Measurements from ENCODE around the gene TM7SF2. TPM values are rescaled to one million over a fixed set of nuclear protein-coding genes. Genes with fewer than 3 reads are reported as not detected.
A peak's percentile ranks its signal among the peaks of the same experiment; 100 is the strongest.

TM7SF2 gene
- total and polyA plus RNA-seq, 2 of the 8 experiments (the other 6 are each of a cell fraction or from before 2014, with no cell fraction given): 40.1 to 96.0 TPM

GRCh38 chr11:65135633-65136145 is 24.0 kb downstream of the TM7SF2 start:
- H4K20me1 ChIP-seq (replicated peaks in 1 of 2; ENCODE audit: control insufficient read depth in 1 of 2, insufficient read depth in 2 of 2, low read length in 2 of 2): peaks cover 0 to 9% of the 10 kb centered on the region in 2 experiments
- FAIRE-seq (no peak), DNase-seq (ENCODE audit: low read depth in 1 of 2, low spot score in 2 of 2) (no peak)
- 72% methylated on average over 11 of the region's 11 CpGs; no CpG with 5 or more reads in 1 of the 2 experiments for WGBS, 2 experiments (ENCODE audit: extremely low coverage in 1 of 2, insufficient coverage in 1 of 2, insufficient read length in 1 of 2, insufficient replicate concordance in 2 of 2, low coverage in 1 of 2, low lambda C conversion rate in 2 of 2, missing lambda C conversion rate in 1 of 2)
- no peak overlapping the region for H2BK120ac ChIP-seq (replicated peaks; ENCODE audit: low read depth, low read length)
- no peak overlapping the region for H2BK15ac ChIP-seq (ENCODE audit: low read length)
- no peak for TF ChIP-seq CHD1 (IDR thresholded peaks at IDR 0.05; ENCODE audit: low read depth, low read length)
- TF ChIP-seq PHF8 (conservative IDR thresholded peaks at IDR 0.05; ENCODE audit: low read depth, low read length): no peak
- TF ChIP-seq SUZ12 (IDR thresholded peaks at IDR 0.05; ENCODE audit: low read length): no peak
- TF ChIP-seq BRCA1 (IDR thresholded peaks at IDR 0.05; ENCODE audit: low read depth, low read length): no peak
- TF ChIP-seq POLR2AphosphoS5 (IDR thresholded peaks at IDR 0.05; ENCODE audit: low read depth, low read length): no peak
- no peak for TF ChIP-seq BACH1 (IDR thresholded peaks at IDR 0.05; ENCODE audit: low read length)
- TF ChIP-seq GABPA (IDR thresholded peaks at IDR 0.05; ENCODE audit: borderline replicate concordance, insufficient read depth, low read length): no peak
- TF ChIP-seq USF2 (IDR thresholded peaks at IDR 0.05; ENCODE audit: low read length): no peak
- no peak for TF ChIP-seq POU5F1 (IDR thresholded peaks at IDR 0.05; ENCODE audit: low read depth, low read length)
- TF ChIP-seq YY1 (IDR thresholded peaks at IDR 0.05; ENCODE audit: low read depth, low read length): no peak; the same call in 1 of the 2 replicates
- no peak overlapping the region for H2BK12ac ChIP-seq (ENCODE audit: low read depth, low read length)
- peaks cover 0 to 15% of the 10 kb centered on the region in 2 experiments; a peak in 1 of 4 replicates for H3K79me2 ChIP-seq (ENCODE audit: control insufficient read depth in 1 of 2, insufficient read depth in 2 of 2, low read length in 2 of 2)
- H2BK5ac ChIP-seq (ENCODE audit: low read depth, low read length): peak overlapping the region; percentile 83; the same call in 1 of the 2 replicates
- no peak overlapping the region for H3K14ac ChIP-seq (ENCODE audit: insufficient read length)
- H3K4me3 ChIP-seq (ENCODE audit: extremely low read depth in 1 of 4, insufficient read depth in 2 of 4, low read depth in 3 of 4, low read length in 4 of 4): peak overlapping the region; percentile 56 to 94 (median 88)
- CTCF ChIA-PET (ENCODE audit: partially characterized antibody): interaction anchor here (0.8 to 3.0 kb wide), 13 partner anchors 9 to 267 kb away, joined by 3 to 14 read pairs (median 4); partner anchors contain the start of genes CAPN1, MRPL49, SPDYC and TM7SF2
- no peaks in the 10 kb centered on the region for H3K27me3 ChIP-seq (replicated peaks in 1 of 4; ENCODE audit: control insufficient read depth in 3 of 4, extremely low read depth in 1 of 4, insufficient read depth in 3 of 4, low read length in 3 of 4)
- POLR2A ChIA-PET (ENCODE audit: partially characterized antibody): interaction anchor here (0.8 to 15.8 kb wide), 21 partner anchors 9 to 373 kb away, joined by 3 to 305 read pairs (median 4); partner anchors contain the start of genes CAPN1, CDC42EP2, FAU and MRPL49
- peak overlapping the region in 3 of 4 experiments; percentile 27 to 87 (median 66); a peak in 6 of 7 replicates for H3K9ac ChIP-seq (replicated peaks in 1 of 4; ENCODE audit: extremely low read depth in 1 of 4, low read depth in 3 of 4, low read length in 3 of 4)
- no peak overlapping the region for H4K8ac ChIP-seq (ENCODE audit: extremely low read depth, insufficient read depth, low read length)
- no peak overlapping the region for H2BK20ac ChIP-seq (ENCODE audit: low read length)
- H3K23me2 ChIP-seq (ENCODE audit: low read depth, low read length): peaks cover 14% of the 10 kb centered on the region
- H3K79me1 ChIP-seq (ENCODE audit: low read depth, low read length): peaks cover 3% of the 10 kb centered on the region; the same call in 1 of the 2 replicates
- peak overlapping the region; percentile 41; the same call in 1 of the 2 replicates for H2AK5ac ChIP-seq (ENCODE audit: low read depth, low read length)
- H3K23ac ChIP-seq (ENCODE audit: insufficient read length): no peak overlapping the region
- no peak overlapping the region for H3K4ac ChIP-seq (replicated peaks; ENCODE audit: insufficient read length, low read depth, low read length)
- H3K9me3 ChIP-seq (ENCODE audit: insufficient read depth in 2 of 2, low read depth in 1 of 2, low read length in 1 of 2): no peaks in the 10 kb centered on the region; a peak in 1 of 4 replicates
- H3K18ac ChIP-seq (ENCODE audit: extremely low read depth, low read length): no peak overlapping the region
- H3K27ac ChIP-seq (ENCODE audit: low read depth, low read length): peak overlapping the region; percentile 99
- no peak overlapping the region for H3K56ac ChIP-seq (replicated peaks; ENCODE audit: insufficient read length, low read depth, low read length)
- peak overlapping the region; percentile 77 to 91 for H3K4me2 ChIP-seq (ENCODE audit: insufficient read depth in 1 of 2, low read depth in 2 of 2, low read length in 2 of 2)
- H2AFZ ChIP-seq (ENCODE audit: low read length): peak overlapping the region; percentile 76
- no peak overlapping the region for H4K91ac ChIP-seq (replicated peaks; ENCODE audit: insufficient read length, low read length)
- no peak overlapping the region for H4K5ac ChIP-seq (ENCODE audit: insufficient read length, low read depth, low read length)
- peaks cover 4 to 16% (median 14%) of the 10 kb centered on the region in 4 experiments; a peak in 6 of 8 replicates for H3K36me3 ChIP-seq (ENCODE audit: control insufficient read depth in 2 of 4, insufficient read depth in 4 of 4, low read length in 3 of 4)
- peaks cover 0 to 13% (median 7%) of the 10 kb centered on the region in 4 experiments; a peak in 6 of 7 replicates for H3K4me1 ChIP-seq (replicated peaks in 1 of 4; ENCODE audit: control insufficient read depth in 3 of 4, insufficient read depth in 4 of 4, low read length in 3 of 4)
